SK-N-SH treated with all-trans-retinoic acid at 6 μM for 48 hours (cell line): ENCODE data around the gene ATP6AP1.
A peak's percentile ranks its signal among the peaks of the same experiment; 100 is the strongest.

Experiments
- ATAC-seq: fragments of 200-7000 bp; cut with Tn5 transposase; 3 replicates; pipeline ENCODE4 v1.9.1; 2020; ENCODE audit warnings: mild to moderate bottlenecking, moderate library complexity
- BACH2 ChIP-seq: fragments of 250-450 bp; sonication (Bioruptor Pico); IDR thresholded peaks from 2 replicates; pipeline ENCODE4 v1.9.0; 2021; ENCODE audit warnings: mild to moderate bottlenecking, borderline replicate concordance
- CSRNP3 ChIP-seq: fragments of 250-450 bp; sonication (Bioruptor Pico); IDR thresholded peaks from 2 replicates; pipeline ENCODE4 v1.5.1; 2021; ENCODE audit warnings: mild to moderate bottlenecking, moderate library complexity
- GLIS3 ChIP-seq: fragments of 250-450 bp; sonication (Bioruptor Pico); IDR thresholded peaks from 2 replicates; pipeline ENCODE4 v1.5.0; 2020; ENCODE audit warnings: mild to moderate bottlenecking, moderate library complexity
- ISL1 ChIP-seq: fragments of 250-450 bp; sonication (Bioruptor Pico); IDR thresholded peaks from 2 replicates; pipeline ENCODE4 v2.1.2; 2022; ENCODE audit warnings: mild to moderate bottlenecking, moderate library complexity
- POU6F1 ChIP-seq: fragments of 250-450 bp; sonication (Bioruptor Pico); IDR thresholded peaks from 2 replicates; pipeline ENCODE4 v1.8.0; 2021; ENCODE audit warnings: low read depth, mild to moderate bottlenecking, moderate library complexity, borderline replicate concordance
- PPARA ChIP-seq: fragments of 250-450 bp; sonication (Bioruptor Pico); IDR thresholded peaks from 2 replicates; pipeline ENCODE4 v1.5.0; 2020; ENCODE audit warnings: mild to moderate bottlenecking, borderline replicate concordance
- RARB ChIP-seq: fragments of 250-450 bp; sonication (Bioruptor Pico); IDR thresholded peaks from 2 replicates; pipeline ENCODE4 v1.8.0; 2021; ENCODE audit warnings: mild to moderate bottlenecking, moderate library complexity
- SNAI2 ChIP-seq: fragments of 250-450 bp; sonication (Bioruptor Pico); IDR thresholded peaks from 2 replicates; pipeline ENCODE4 v1.5.0; 2020; ENCODE audit warnings: mild to moderate bottlenecking, moderate library complexity
- TOX ChIP-seq: fragments of 250-450 bp; sonication (Bioruptor Pico); IDR thresholded peaks from 2 replicates; pipeline ENCODE4 v1.8.0; 2021; ENCODE audit warnings: mild to moderate bottlenecking, moderate library complexity, borderline replicate concordance
- ZC3H10 ChIP-seq: fragments of 250-450 bp; sonication (Bioruptor Pico); IDR thresholded peaks from 2 replicates; pipeline ENCODE4 v1.5.1; 2021; ENCODE audit warnings: mild to moderate bottlenecking, moderate library complexity
- ZFP30 ChIP-seq: fragments of 450-650 bp; formaldehyde crosslinking; IDR thresholded peaks from 2 replicates; pipeline ENCODE4 v1.5.0; 2022; ENCODE audit warnings: mild to moderate bottlenecking, moderate library complexity
- ZNF565 ChIP-seq: fragments of 450-650 bp; formaldehyde crosslinking; conservative IDR thresholded peaks from 2 replicates; pipeline ENCODE4 v1.5.0; 2020; ENCODE audit warnings: low read depth, mild to moderate bottlenecking, moderate library complexity
- ZNF70 ChIP-seq: fragments of 450-650 bp; formaldehyde crosslinking; IDR thresholded peaks from 2 replicates; pipeline ENCODE4 v1.5.0; 2020; ENCODE audit warnings: mild to moderate bottlenecking, moderate library complexity
- TF ChIP-seq, protein P1 (sequence below): fragments of 250-450 bp; sonication (Bioruptor Pico); IDR thresholded peaks from 2 replicates; pipeline ENCODE4 v1.5.1; 2020; ENCODE audit warnings: low read depth, mild to moderate bottlenecking, moderate library complexity
- TF ChIP-seq, protein P2 (sequence below): fragments of 250-450 bp; sonication (Bioruptor Pico); IDR thresholded peaks from 2 replicates; pipeline ENCODE4 v1.5.0; 2020; ENCODE audit warnings: mild to moderate bottlenecking, moderate library complexity

ATP6AP1 gene

GRCh38 chrX:154476821-154477220 is 48.3 kb downstream of the ATP6AP1 start (continued):
- TF ChIP-seq POU6F1 (no peak), PPARA (CRISPR knock-in tag) (no peak)

DNA sequence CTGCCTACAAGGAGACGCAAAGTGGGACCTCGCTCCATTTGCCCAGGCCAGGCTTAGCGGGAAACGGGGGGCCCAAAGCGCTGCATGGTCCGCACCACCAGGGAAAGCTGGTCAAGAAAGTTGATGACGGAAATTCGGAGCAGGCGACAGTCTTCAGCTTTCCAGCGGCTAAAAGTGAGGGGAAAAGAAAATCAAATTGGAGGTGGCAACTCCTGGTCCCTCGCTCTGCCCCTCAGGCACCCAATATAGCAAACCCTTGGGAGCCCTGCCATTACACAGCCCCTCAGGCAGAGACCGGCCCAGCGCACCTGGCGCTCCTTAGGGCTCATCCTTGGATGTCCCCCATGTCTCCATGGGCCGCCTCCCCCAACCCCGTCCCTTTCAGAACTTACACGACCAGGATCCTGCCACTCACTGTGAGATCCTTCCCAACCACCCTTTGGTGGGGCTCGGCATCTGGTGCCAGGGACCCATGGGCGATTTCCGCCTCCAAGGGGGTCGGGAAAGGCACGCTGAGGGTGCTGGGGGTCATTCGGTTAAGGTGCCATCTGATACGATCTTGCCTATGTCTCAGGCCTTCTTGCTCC is 49.5 kb downstream of the ATP6AP1 start:
- TF ChIP-seq ISL1 (CRISPR knock-in tag) (no peak), PPARA (CRISPR knock-in tag) (no peak), RARB (CRISPR knock-in tag) (no peak), GLIS3 (no peak)
- ATAC-seq: peak; percentile 13

- peak; percentile 93 for ATAC-seq
- TF ChIP-seq GLIS3 (no peak), ZC3H10 (CRISPR knock-in tag) (no peak), RARB (CRISPR knock-in tag) (no peak), BACH2 (CRISPR knock-in tag) (no peak), CSRNP3 (no peak), TOX (CRISPR knock-in tag) (no peak)
- TF ChIP-seq, protein P1, sequence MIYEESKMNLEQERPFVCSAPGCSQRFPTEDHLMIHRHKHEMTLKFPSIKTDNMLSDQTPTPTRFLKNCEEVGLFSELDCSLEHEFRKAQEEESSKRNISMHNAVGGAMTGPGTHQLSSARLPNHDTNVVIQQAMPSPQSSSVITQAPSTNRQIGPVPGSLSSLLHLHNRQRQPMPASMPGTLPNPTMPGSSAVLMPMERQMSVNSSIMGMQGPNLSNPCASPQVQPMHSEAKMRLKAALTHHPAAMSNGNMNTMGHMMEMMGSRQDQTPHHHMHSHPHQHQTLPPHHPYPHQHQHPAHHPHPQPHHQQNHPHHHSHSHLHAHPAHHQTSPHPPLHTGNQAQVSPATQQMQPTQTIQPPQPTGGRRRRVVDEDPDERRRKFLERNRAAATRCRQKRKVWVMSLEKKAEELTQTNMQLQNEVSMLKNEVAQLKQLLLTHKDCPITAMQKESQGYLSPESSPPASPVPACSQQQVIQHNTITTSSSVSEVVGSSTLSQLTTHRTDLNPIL (CRISPR knock-in tag): no peak
- TF ChIP-seq, protein P2, sequence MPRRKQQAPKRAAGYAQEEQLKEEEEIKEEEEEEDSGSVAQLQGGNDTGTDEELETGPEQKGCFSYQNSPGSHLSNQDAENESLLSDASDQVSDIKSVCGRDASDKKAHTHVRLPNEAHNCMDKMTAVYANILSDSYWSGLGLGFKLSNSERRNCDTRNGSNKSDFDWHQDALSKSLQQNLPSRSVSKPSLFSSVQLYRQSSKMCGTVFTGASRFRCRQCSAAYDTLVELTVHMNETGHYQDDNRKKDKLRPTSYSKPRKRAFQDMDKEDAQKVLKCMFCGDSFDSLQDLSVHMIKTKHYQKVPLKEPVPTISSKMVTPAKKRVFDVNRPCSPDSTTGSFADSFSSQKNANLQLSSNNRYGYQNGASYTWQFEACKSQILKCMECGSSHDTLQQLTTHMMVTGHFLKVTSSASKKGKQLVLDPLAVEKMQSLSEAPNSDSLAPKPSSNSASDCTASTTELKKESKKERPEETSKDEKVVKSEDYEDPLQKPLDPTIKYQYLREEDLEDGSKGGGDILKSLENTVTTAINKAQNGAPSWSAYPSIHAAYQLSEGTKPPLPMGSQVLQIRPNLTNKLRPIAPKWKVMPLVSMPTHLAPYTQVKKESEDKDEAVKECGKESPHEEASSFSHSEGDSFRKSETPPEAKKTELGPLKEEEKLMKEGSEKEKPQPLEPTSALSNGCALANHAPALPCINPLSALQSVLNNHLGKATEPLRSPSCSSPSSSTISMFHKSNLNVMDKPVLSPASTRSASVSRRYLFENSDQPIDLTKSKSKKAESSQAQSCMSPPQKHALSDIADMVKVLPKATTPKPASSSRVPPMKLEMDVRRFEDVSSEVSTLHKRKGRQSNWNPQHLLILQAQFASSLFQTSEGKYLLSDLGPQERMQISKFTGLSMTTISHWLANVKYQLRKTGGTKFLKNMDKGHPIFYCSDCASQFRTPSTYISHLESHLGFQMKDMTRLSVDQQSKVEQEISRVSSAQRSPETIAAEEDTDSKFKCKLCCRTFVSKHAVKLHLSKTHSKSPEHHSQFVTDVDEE: no peak
These were observed 50.5 kb downstream of the ATP6AP1 start, which contains the start of gene LAGE3 for GRCh38 chrX:154478728-154479622. Gene LAGE3 (minus strand): TSS chrX:154479281. CDS start chrX:154478915, 366 bp downstream.

DNA sequence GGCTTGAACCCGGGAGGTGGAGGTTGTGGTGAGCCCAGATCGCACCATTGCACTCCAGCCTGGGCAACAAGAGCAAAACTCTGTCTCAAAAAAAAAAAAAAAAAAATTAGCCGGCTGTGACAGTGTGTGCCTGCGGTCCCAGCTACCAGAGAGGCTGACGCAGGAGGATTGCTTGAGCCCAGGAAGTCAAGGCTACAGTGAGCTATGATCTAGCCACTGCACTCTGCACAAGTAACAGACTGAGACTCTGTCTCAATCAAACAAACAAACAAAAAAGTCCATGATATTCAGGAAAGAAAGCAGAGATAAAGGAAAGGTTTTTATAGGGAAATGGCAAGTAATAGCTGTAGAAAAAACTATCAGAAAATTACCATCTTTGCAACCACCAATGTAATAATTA is 52.7 kb downstream of the ATP6AP1 start:
- no peak for ATAC-seq
- no peak for TF ChIP-seq RARB (CRISPR knock-in tag)
- no peak for TF ChIP-seq ZNF70 (CRISPR knock-in tag)
- TF ChIP-seq PPARA (CRISPR knock-in tag): no peak
- TF ChIP-seq, protein P1 (CRISPR knock-in tag): no peak
- TF ChIP-seq ZFP30 (CRISPR knock-in tag): no peak
- TF ChIP-seq SNAI2: no peak
- TF ChIP-seq ZC3H10 (CRISPR knock-in tag): no peak
- TF ChIP-seq GLIS3: no peak
- TF ChIP-seq POU6F1: no peak
- no peak for TF ChIP-seq ZNF565
- TF ChIP-seq, all 23 proteins: peak for 0
